ENCODE measurements around the gene C16orf96.
"Not testable (repeated sequence)": the region's sequence is repeated elsewhere in the genome, so short reads cannot be mapped to it uniquely, and the experiment has no call there.

Gene C16orf96

DNA sequence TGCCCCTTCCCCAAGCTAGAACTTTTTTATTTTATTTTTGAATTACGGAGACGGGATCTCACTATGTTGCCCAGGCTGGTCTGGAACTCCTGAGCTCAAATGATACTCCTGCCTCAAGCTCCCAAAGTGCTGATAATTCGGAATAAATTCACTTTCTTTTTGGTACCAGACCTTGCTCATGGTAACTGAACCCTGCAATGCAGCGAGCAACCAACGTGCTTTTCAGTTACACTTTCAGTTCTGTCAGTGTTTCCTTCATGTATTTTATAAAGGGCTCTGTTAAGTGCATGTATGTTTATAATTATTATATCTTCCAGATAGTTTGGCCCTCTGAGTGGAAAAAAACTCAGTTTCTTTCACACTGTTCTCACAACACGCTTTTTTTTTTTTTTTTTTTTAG is 13.9 kb downstream of the C16orf96 start:
- no peak for DNase-seq

DNA sequence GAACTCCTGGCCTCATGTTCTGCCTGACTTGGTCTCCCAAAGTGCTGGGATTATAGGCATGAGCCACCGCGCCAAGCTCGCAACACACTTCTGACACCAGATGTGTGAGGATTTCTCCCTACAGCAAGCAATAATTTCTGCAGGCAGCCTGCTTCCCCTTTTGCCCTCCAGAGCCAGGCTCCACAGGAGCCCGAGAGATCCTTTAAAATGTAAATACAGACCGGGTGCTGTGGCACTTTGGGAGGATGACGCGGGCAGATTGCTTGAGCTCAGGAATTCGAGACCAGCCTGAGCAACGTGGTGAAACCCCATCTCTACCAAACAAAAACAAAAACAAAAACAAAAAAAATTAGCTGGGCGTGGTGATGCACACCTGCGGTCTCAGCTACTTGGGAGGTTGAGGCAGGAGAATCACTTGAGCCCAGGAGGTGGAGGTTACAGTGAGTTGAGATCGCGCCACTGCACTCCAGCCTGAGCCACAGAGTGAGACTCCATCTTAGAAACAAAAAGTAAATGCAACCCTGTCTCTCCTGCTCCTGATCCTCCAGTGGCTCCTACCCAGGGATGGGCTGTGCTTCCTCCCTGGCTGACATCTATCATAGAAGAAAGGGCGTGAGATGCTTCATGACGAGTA is 14.7 kb downstream of the C16orf96 start:
- no peak for DNase-seq

DNA sequence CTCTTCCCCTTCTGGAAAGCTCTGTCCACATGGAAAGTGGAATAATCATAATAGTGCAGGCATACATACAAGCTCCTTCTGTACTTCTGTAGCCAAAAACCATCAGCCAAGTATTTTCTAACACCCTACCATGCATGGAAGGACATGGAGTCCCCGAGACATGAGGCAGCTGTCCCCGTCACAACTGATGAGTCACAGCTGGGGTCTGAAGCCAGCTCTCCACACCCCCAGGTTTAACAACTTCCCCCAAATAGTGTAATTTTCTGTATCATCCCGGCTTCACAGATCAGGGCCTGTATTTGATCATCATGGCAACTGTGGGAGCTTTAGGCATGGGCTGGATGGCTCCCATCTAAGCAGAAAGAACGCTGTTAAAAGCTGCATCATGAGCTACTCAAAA is 16.6 kb downstream of the C16orf96 start:
- no peak for DNase-seq

DNA sequence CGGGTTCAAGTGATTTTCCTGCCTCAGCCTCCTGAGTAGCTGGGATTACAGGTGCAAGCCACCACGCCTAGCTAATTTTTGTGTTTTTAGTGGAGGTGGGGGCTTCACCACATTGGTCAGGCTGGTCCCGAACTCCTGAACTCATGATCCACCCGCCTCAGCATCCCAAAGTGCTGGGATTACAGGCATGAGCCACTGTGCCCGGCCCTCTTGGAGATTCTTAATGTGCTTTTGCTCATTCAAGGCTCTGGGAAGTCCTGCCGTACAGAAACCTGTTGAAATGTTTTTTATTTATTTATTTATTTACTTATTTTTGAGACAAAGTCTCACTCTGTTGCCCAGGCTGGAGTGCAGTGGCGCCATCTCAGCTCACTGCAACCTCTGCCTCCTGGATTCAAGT is 17.8 kb downstream of the C16orf96 start:
- DNase-seq, result not testable (repeated sequence)

DNA sequence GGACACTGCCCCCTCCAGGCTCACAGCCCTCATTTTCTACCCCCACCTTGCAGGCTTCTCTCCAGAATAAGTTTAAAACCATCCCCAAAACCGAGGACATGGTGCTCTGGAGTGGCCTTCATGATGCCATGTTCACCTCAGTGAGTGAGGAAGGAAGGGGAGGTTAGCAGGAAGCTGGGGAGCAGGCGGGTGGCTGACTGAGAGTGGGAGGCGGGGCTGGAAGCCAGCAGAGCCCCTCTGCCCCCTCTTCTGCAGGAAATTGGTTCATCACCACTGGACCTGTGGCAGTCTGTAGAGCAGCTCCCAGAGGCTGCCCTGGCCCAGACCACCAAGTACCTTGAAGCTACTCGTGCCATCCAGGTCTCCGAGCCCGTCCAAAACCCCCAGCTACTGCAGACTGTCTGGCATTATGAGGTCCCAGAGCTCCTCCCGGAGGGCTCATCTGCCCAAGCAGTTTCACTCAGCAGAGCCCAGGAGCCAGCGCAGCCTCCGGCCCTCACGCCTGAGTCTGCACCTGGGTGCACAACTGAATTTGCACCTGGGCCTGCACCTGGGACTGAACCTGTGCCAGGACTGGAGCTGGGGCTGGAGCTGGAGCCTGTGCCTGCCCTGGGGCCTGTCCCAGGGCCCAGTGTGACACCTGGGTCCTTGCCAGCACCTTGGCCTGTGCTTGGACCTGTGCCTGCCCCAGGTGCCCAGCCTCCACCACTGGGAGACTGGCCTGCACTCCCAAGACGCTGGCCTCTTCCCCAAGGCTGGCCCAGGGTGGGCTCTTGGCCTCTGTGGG is 19.0 kb downstream of the C16orf96 start:
- DNase-seq, result no peak

DNA sequence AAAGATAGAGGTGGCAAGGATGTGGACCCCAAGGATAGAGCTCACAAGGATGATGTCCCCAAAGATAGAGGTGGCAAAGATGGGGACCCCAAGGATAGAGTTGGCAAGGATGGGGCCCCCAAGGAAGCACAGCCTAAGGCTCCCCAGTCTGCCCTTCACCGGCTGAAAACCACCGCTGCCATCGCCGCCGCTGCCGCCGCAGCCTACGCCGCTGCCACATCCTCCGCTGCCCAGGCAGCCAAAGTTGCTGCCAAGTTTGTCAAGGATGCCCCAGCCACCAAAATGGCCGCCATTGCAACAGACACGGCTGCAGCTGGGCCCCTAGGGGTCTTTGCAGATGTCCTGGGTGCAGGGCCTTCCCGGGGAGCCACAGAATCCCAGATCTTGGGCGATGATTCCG is 19.9 kb downstream of the C16orf96 start:
- DNase-seq, result no peak

DNA sequence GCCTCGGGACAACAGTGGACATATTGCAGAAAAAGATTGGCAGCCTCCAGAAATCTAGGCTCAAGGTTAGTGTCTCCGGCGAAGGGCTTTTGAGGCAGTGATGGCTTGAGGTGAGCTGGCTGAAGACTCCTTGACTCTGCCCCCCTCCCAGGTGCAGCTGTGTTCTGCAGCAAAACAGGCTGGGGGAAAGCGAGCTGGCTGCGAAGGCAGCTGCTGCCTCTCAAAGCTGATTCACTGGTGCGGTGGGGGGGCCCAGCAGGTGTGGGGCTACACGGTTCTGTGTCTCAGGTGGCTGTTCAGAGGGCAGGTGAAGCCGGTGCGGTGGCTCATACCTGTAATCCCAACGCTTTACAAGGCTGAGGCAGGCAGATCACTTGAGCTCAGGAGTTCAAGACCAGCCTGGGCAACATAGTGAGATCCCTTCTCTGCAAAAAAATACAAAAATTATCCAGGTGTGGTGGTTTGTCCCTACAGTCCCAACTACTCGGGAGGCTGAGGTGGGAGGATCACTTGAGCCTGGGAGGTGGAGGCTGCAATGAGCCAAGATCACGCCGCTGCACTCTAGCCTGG is 22.9 kb downstream of the C16orf96 start:
- no peak for DNase-seq

DNA sequence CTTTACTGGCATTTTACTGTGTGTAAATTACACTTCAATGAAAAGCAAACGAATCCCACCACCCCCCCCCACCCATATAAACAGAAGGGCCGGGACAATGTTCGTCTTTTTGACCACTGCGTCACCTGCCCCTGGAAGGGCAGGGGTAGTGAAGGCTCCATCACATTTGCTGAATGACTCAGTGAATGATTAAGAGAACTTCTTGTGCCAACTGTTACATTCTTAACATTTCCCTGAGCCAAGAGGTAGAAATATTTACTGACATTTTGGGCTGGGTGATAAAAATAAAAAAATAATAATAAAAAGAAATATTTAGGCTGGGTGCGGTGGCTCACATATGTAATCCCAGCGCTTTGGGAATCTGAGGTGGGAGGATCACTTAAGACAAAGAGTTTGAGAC is 24.1 kb downstream of the C16orf96 start:
- no peak for DNase-seq

DNA sequence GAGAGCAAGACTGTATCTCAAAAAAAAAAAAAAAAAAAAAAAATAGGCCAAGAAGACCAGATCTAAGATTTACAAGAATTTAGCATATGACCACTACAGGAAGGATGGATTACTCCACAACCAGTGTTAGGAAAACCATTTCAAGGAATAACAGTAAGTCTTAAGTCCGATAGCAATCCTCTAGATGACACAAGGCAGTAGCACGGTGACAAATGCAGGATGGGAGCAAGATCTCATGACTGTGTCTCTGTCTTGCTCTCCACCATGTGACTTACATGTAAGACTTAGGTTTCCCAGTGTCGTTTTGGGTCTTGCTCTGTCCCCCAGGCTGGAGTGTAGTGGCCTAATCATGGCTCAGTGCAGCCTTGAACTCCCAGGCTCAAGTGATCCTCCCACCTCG is 27.8 kb downstream of the C16orf96 start:
- DNase-seq, result no peak

DNA sequence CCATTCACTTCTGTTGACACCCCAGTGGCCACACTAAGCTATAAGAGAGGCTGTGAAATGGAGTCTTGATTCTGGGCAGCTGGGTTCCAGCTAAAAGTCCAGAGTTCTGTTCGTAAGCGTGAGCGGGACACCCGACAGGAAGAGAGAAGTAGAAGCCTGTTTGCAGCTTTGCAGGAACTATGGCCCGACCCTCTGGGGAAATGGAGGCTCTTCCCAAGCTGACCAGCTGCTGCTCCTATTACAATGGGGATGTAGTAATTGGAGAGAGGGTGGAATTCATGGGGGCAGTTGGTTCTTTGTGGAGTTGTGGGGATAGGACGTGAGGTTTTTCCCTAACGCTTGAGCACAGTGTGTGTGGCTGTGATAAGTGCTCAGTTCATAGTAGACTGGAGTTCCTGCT is 30.2 kb downstream of the C16orf96 start:
- no peak for DNase-seq

DNA sequence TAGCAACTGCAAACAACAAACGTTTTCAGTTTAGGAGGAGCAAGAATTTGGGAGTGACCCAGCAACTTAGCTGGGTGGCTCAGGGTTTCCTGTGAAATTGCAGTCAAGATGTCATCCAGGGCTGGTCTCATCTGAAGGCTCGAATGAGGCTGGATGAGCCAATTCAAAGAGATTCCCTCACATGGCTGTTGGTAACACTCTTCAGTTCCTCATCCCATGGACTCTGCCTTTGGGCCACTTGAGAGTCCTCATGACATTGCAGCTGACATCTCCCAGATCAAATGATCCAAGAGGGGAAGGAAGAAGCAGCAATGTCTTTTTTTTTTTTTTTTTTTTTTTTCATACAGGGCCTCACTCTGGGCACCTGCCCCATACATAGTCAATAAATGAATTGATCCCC is 32.2 kb downstream of the C16orf96 start:
- no peak for DNase-seq

DNA sequence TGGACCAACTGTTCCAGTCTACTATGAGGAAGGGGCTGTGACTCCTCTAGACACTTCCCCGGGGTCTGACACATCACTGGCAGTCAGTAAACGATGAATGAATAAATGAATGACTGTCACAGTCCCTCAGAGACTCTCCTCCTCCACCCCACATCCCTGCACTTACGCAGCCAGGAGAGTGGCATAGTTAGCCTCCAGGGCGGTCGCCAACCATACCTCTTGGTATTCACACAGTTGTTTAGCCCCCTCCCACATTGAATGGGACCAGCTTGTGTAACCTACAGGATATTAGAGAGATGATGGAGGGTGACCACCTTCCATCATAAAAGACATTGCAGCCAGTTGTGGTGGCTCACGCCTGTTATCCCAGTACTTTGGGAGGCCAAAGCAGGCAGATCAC is 32.8 kb downstream of the C16orf96 start:
- DNase-seq, result no peak

DNA sequence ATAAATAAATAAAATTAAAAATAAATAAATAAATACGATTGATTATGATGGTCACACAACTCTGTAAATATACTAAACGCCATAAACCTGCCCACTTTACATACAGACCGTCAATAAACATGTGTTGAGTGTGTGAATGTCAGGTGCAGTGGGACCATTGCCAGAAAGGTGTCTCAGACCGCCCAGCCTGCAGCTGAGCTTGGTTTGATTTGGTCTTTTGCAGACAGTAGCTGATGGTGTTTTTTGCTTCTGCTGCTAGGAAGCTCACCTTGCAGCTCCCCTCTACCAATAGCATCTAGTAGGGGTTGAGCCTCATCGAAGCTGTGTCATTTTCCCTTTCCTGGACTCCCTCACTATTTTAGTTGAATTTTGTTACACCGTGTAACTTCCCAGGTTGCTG is 35.1 kb downstream of the C16orf96 start:
- DNase-seq, result no peak

DNA sequence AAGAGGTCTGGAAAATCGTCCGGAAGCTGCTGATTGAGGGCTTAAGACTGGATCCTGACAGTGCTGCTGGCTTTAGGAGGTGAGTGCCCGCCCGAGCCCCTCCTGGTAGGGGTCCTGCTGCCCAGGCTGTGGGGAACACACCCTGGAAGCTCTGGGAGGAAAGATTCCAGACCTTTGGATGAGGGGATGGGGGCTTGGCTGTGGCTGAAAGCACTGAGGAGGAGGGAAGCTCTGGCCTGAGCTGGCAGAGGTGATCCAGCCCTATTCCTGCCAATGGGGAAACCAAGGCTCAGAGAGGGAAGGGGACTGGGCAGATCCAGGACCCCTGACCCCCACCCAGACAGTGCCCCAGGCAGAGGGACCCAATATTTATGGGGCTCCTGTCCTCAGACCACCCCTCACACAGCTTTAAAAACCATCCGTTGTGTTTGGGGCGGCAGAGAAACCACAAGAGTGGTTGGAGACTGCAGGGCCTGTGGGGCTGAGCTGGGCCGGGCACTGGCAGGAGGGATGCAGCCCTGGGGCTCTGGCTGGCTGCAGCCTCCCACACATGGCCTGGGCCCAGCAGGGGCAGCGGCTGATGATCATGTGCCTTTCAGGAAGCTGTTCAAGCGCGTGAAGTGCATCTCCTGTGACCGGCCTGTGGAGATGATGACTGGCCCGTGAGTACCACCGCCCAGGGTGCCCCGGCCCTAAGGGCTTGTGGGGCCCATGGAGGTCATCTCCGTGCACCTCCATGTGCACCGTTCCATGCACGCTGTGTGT is 35.7 kb downstream of the C16orf96 start:
- no peak for DNase-seq

DNA sequence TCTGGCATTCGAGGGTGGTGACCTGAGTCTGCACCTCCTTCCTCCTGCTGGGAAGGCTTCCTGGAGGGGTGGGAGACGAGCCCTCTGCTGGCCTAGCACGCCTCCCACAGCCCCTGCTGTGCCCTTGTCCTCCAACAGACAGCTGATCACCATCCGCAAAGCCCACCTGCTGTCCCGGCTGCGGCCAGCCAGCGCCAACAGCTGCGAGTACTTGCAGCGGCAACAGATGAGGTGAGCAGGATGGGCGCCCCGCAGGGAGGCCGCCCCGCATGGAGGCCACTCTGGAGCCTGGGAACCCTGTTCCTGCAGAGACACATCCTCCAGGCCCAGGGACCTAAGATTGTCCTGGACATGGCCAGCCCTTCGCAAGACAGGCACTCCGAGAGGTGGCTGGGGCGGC is 36.9 kb downstream of the C16orf96 start:
- no peak for DNase-seq

DNA sequence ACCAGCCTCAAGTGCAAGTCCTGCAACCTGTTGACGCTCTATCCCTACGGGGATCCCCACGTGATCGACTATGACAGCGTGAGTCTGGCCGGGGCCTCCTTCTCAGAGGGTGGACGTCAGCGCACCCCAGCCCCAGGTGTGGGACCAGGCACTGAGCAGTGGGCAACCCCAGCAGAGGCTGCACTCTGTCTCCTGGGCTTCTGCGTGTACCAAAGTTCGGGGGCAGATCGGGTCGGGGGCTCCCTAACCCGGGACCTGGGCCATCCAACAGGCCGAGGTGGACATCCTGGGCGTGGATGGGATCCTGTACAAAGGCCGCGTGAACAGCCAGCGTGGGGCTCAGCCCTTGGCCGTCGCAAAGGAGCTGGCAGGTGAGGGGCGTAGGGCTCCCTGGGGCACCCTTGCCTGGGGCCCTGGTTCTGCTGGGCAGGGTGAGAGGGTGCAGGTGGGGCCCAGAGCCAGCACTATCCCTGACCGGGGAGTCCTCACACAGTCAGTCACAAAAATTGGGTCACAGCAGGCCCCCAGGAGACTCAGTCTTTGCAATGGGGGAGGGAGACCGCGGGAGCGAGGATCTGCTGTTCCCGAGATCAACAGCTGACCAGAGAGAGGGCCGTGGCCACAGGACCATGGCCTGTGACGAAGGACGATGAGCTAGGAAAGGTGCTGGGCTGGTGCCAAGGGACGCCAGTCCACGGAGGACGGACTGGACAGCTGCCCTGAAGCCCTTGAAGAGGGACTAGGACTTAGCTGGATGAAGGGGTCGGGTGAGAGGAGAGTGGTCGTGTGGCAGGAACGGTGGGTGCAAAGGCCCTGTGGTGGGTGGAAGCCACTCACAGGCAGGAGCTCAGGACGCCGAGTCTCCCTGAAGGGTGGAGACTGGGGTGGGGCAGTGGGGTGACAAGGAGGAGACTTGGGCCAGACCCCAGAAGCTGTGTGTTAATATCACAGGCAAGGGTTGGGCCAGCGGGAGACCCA is 38.6 kb downstream of the C16orf96 start:
- DNase-seq, result no peak

DNA sequence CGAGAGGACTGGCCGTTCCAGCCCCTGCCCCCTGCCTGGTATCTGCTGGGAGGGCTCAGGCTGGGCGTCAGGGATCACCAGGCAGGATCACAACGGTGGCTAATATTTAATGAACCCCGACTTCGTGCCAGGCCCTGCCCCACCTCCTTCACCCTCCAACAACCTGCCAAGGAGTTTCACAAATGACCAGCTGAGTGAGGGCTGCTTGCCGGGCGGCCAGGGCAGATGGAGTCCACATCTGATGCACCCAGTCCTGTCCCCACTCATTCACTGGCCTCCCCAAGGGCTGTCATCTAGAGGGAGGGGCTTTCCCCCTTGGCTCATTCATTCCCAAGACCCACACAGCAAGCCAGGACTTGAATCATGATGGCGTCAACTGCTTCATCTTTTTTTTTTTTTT is 41.0 kb downstream of the C16orf96 start:
- no peak for DNase-seq

DNA sequence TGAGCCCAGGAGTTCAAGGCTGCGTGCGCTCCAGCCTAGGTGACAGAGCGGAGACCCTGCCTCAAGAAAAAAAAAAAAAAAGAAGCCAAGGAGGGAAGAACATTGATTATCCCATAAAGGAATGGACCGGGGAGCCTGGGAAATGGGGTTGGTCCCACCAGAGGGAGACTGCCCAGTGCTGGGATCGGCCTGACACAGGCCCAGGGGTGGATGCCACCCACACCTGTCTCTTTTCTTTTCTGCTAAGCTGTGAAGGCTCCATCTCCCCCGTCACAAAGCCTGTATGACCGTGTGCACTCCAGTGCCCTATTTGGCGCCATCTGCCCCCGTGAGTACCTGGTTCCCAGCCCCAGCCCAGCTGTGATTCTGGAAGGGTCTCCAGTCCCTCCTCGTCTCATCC is 42.9 kb downstream of the C16orf96 start:
- no peak for DNase-seq

DNA sequence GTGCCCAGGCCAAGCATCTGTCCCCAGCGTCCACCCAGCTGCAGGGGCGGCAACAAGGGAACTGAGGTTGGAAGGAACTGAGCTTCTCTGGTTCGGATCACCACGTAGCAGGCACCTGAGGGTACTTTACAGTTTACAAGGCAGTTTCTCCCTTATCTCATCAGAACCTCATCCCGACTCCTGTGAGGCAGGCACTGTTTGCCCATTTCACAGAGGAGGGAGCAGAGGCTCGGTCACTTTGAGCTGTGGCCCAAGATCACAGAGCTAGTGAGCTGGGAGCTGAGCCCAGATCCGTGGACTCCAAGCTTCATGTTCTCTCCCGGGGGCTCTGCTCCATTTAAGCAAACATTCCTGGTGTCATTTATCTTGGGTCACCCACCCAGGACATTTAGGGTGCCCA is 43.4 kb downstream of the C16orf96 start:
- DNase-seq, result no peak

DNA sequence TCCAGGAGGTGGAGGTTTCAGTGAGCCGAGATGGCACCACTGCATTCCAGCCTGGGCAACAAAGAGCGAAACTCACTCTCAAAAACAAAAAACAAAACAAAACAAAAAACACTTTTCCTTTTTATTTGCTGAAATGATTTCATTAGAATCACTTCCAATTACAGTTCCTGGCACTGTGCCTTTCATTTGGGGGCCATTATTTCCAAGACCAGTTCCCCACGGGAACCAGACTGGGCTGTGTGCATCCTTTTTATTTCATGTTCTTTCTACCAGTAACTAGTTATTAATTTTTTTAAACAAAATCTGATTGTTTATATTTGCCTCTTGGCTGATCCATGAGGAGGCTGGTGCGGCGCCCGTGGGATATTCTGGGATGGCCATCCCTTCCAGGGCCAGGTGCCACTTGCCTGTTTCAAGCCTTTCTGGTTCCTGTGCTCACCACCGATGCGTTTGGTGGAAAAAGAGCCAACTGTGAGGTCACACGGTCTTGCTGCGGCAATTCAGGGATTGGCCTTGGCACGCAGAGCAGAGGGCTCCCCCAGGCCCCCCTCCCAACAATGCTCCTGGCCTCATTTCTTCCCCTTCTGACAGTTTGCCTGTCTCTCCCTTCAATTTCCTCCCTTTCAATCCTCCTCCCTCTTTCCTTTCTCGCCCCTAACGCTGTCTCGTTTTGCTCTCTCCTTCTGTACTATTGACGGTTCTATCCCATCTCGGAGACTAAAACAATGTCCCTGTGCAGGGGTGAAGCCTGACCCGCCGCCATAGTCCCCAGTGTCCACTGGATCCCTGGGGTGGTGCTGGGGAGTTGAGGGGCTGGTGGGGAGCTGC is 45.1 kb downstream of the C16orf96 start:
- DNase-seq, result no peak

DNA sequence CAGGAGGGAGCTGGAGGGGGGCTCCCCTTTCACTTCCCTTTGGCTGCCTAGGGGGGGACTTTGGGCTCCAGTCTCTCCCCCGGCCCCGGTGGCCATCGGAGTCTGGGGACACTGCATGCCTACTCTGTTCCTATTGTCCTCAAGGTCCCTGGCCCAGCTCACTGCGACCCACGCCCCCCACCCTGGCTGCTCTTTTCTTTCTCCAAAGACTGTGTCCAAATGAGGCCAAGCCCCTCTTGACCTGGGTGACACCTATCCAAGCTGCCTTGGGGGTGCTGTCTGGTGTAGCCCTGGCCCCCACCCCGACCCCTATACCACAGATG is 45.7 kb downstream of the C16orf96 start:
- no peak for DNase-seq

DNA sequence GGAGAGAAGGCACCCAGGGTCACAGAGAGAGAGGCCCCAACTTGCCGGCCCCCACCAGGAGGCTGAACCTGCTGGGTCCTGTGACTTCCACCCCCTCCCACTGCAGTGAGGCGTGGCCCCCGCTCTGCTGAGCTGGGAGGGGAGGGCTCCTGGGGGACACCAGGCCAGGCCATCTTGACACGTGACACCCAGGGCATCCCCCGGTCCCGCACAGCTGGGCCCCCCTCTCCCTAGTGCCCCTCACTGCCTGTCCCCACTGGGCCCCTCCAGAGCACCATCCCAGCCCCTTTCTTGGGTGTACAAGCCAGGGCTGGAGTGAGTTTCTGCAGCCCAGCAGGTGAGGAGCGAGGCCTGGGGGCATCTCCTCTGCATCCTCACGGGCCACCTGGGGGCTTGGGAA is 46.2 kb downstream of the C16orf96 start:
- no peak for DNase-seq

All from activated CD4-positive, CD25-positive, alpha-beta regulatory T cell (primary cell).